DND-41 (cell line): ENCODE results near the gene FIBCD1.

Experiments
- ATAC-seq: fragments of 200-7000 bp; cut with Tn5 transposase; 3 replicates; pipeline ENCODE4 v1.9.1; 2021; ENCODE audit warnings: low read depth; ENCODE audit not compliant: insufficient read depth
- DNase-seq: peaks from one replicate; pipeline ENCODE4 v3.0.0-alpha.2; 2020
- H2AFZ ChIP-seq: 2 replicates; pipeline ENCODE4 v1.6.0; 2012; ENCODE audit warnings: low read depth, low read length
- H3K27ac ChIP-seq: 2 replicates; pipeline ENCODE4 v1.5.1; 2012; ENCODE audit warnings: low read length, inconsistent platforms
- H3K27me3 ChIP-seq: fragments of 200-600 bp; sonication (generic); 2 replicates; pipeline ENCODE4 v1.6.0; 2012; ENCODE audit warnings: low read length, mild to moderate bottlenecking, inconsistent platforms; ENCODE audit not compliant: insufficient read depth, poor library complexity
- H3K36me3 ChIP-seq: 2 replicates; pipeline ENCODE4 v1.5.1; 2012; ENCODE audit warnings: low read length, inconsistent platforms; ENCODE audit not compliant: insufficient read depth
- H3K4me1 ChIP-seq: 2 replicates; pipeline ENCODE4 v1.5.1; 2012; ENCODE audit warnings: mild to moderate bottlenecking, low read length; ENCODE audit not compliant: insufficient read depth
- H3K4me2 ChIP-seq: 2 replicates; pipeline ENCODE4 v1.6.0; 2012; ENCODE audit warnings: mild to moderate bottlenecking, moderate library complexity, low read length, inconsistent platforms; ENCODE audit not compliant: insufficient read depth
- H3K4me3 ChIP-seq, 2 experiments: fragments of 200-600 bp in 1 of 2; shearing (Covaris generic) in 1 of 2; 2 replicates each; pipeline ENCODE4 v1.5.1; 2012 to 2016; ENCODE audit warnings: inconsistent platforms in 2 of 2, low read length in 2 of 2, mild to moderate bottlenecking in 2 of 2, low read depth in 1 of 2, moderate library complexity in 1 of 2
- H3K79me2 ChIP-seq: 2 replicates; pipeline ENCODE4 v1.6.0; 2012; ENCODE audit warnings: low read length, inconsistent platforms; ENCODE audit not compliant: insufficient read depth
- H3K9ac ChIP-seq: 2 replicates; pipeline ENCODE4 v1.6.0; 2012; ENCODE audit warnings: low read depth, mild to moderate bottlenecking, inconsistent platforms, low read length, moderate library complexity
- H3K9me3 ChIP-seq: 2 replicates; pipeline ENCODE4 v1.5.1; 2012; ENCODE audit warnings: low read length, moderate library complexity, mild to moderate bottlenecking, inconsistent platforms; ENCODE audit not compliant: insufficient read depth, severe bottlenecking
- H4K20me1 ChIP-seq: 2 replicates; pipeline ENCODE4 v1.6.0; 2012; ENCODE audit warnings: low read length; ENCODE audit not compliant: insufficient read depth
- EZH2 ChIP-seq: IDR thresholded peaks from 3 replicates; pipeline ENCODE4 v1.6.1; 2012; ENCODE audit warnings: borderline replicate concordance, low read depth, mild to moderate bottlenecking, moderate library complexity, low read length, inconsistent platforms; ENCODE audit not compliant: severe bottlenecking
- TF ChIP-seq, protein P1 (sequence below): IDR thresholded peaks from 2 replicates; pipeline ENCODE4 v1.5.1; 2012; ENCODE audit warnings: borderline replicate concordance, low read length, moderate library complexity, mild to moderate bottlenecking; ENCODE audit not compliant: poor library complexity, severe bottlenecking; ENCODE audit errors: extremely low read depth

Gene FIBCD1

GRCh38 chr9:130943777-130944176 lies 4.7 kb upstream of the FIBCD1 start:
- H3K9me3 ChIP-seq = no peaks in the 10 kb centered on the region
- no peaks in the 10 kb centered on the region for H3K4me1 ChIP-seq
- no peak for TF ChIP-seq EZH2
- TF ChIP-seq, protein P1, sequence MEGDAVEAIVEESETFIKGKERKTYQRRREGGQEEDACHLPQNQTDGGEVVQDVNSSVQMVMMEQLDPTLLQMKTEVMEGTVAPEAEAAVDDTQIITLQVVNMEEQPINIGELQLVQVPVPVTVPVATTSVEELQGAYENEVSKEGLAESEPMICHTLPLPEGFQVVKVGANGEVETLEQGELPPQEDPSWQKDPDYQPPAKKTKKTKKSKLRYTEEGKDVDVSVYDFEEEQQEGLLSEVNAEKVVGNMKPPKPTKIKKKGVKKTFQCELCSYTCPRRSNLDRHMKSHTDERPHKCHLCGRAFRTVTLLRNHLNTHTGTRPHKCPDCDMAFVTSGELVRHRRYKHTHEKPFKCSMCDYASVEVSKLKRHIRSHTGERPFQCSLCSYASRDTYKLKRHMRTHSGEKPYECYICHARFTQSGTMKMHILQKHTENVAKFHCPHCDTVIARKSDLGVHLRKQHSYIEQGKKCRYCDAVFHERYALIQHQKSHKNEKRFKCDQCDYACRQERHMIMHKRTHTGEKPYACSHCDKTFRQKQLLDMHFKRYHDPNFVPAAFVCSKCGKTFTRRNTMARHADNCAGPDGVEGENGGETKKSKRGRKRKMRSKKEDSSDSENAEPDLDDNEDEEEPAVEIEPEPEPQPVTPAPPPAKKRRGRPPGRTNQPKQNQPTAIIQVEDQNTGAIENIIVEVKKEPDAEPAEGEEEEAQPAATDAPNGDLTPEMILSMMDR = no peak
- no peak overlapping the region for H2AFZ ChIP-seq
- no peak overlapping the region for H3K4me2 ChIP-seq
- H3K36me3 ChIP-seq = no peaks in the 10 kb centered on the region
- no peak overlapping the region for H3K27ac ChIP-seq
- H3K27me3 ChIP-seq = no peaks in the 10 kb centered on the region
- H3K79me2 ChIP-seq = no peaks in the 10 kb centered on the region
- ATAC-seq = no peak
- no peak for DNase-seq
- H4K20me1 ChIP-seq = peaks cover 4% of the 10 kb centered on the region
- no peak overlapping the region for H3K9ac ChIP-seq
- H3K4me3 ChIP-seq = no peak overlapping the region

DNA sequence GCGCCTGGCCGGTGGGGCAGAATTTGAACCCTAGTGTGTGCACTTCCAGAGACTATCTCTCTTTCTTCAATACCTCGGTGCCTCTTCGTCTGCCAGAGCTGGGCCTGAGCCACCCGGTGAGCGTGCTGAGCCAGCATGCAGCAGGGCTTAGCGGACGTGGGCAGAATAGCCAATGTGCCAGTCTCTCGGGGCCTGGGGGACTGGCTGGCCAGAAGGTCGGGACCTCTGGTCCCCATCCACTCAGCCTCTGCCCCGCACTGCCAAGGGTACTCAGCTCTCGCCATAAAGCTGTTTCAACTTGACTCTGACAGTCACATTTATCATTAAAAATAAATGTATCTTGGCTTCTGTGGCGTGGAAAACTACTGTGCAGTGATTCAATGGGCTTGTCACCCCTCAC lies 4.2 kb upstream of the FIBCD1 start:
- ATAC-seq (no peak), DNase-seq (no peak)
- Histone ChIP-seq H3K27ac (no peak overlapping the region), H3K9ac (no peak overlapping the region), H2AFZ (no peak overlapping the region), H4K20me1 (peaks cover 4% of the 10 kb centered on the region), H3K4me3 (no peak overlapping the region), H3K27me3 (no peaks in the 10 kb centered on the region), H3K9me3 (no peaks in the 10 kb centered on the region), H3K4me1 (no peaks in the 10 kb centered on the region), H3K36me3 (no peaks in the 10 kb centered on the region), H3K4me2 (no peak overlapping the region), H3K79me2 (no peaks in the 10 kb centered on the region)
- no peak for TF ChIP-seq EZH2
- TF ChIP-seq, protein P1 = no peak

DNA sequence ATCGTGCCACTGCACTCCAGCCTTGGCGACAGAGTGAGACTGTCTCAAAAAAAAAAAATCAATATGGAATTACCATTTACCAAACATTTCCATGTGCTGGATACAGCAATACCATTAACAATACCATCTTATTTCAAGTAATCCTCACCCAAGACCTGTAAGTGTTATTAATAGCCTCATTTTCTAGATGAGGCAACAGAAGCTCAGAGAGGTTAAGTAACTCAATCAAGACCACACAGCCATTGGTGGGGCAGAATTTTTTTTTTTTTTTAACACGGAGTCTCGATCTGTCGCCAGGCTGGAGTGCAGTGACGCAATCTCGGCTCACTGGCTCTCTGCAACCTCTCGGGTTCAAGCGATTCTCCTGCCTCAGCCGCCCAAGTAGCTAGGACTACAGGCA lies 3.6 kb upstream of the FIBCD1 start:
- Histone ChIP-seq H3K27ac (no peak overlapping the region), H3K4me2 (no peak overlapping the region), H3K27me3 (no peaks in the 10 kb centered on the region), H2AFZ (no peak overlapping the region), H3K36me3 (no peaks in the 10 kb centered on the region), H3K9me3 (no peaks in the 10 kb centered on the region), H3K4me1 (no peaks in the 10 kb centered on the region), H3K4me3 (no peak overlapping the region), H3K9ac (no peak overlapping the region), H4K20me1 (peaks cover 4% of the 10 kb centered on the region), H3K79me2 (no peaks in the 10 kb centered on the region)
- DNase-seq (no peak), ATAC-seq (no peak)
- TF ChIP-seq, protein P1 = no peak
- no peak for TF ChIP-seq EZH2

GRCh38 chr9:130942084-130942483 lies 3.0 kb upstream of the FIBCD1 start:
- Histone ChIP-seq H3K4me2 (no peak overlapping the region), H3K9me3 (no peaks in the 10 kb centered on the region), H3K27me3 (no peaks in the 10 kb centered on the region), H3K9ac (no peak overlapping the region), H3K79me2 (no peaks in the 10 kb centered on the region), H3K4me3 (no peak overlapping the region), H3K4me1 (no peaks in the 10 kb centered on the region), H3K36me3 (no peaks in the 10 kb centered on the region), H2AFZ (no peak overlapping the region), H3K27ac (no peak overlapping the region), H4K20me1 (peaks cover 4% of the 10 kb centered on the region)
- no peak for DNase-seq
- no peak for TF ChIP-seq EZH2
- TF ChIP-seq, protein P1 = no peak
- ATAC-seq = no peak
